HepG2 (cell line): ENCODE measurements around the gene SGTB.

Source experiments
- ATF7 ChIP-seq, 2 experiments: fragments of 450-650 bp in 1 of 2; sonication (generic) in 1 of 2; formaldehyde crosslinking in 1 of 2; IDR thresholded peaks; 2 replicates each; pipeline versions ENCODE4 v1.4.0 to v1.6.1; 2016 to 2020; ENCODE audit warnings: antibody characterized with exemption in 1 of 2, mild to moderate bottlenecking in 1 of 2, missing genetic modification reagents in 1 of 2
- EP300 ChIP-seq, 3 experiments: sonication (generic) in 1 of 3; formaldehyde crosslinking in 1 of 3; IDR thresholded peaks; 2 replicates each; pipeline versions ENCODE4 v1.5.1 to v1.6.1; 2011 to 2020; ENCODE audit warnings: low read depth in 2 of 3, low read length in 2 of 3, borderline replicate concordance in 1 of 3, improper control_type of control experiment in 1 of 3, mild to moderate bottlenecking in 1 of 3, missing genetic modification reagents in 1 of 3, moderate library complexity in 1 of 3
- KDM1A ChIP-seq: IDR thresholded peaks from 2 replicates; pipeline ENCODE4 v1.6.1; 2016; ENCODE audit warnings: missing compliant biosample characterization
- NBN ChIP-seq: fragments of 450-650 bp; conservative IDR thresholded peaks from 2 replicates; pipeline ENCODE4 v1.6.1; 2017
- NR2F1 ChIP-seq, 2 experiments: fragments of 450-650 bp in 1 of 2; formaldehyde crosslinking in 1 of 2; IDR thresholded peaks; 2 replicates each; pipeline versions ENCODE4 v1.5.0 to v1.6.1; 2016 to 2020; ENCODE audit warnings: mild to moderate bottlenecking in 1 of 2, missing compliant biosample characterization in 1 of 2, missing genetic modification reagents in 1 of 2, moderate library complexity in 1 of 2
- POLR2A ChIP-seq, 2 experiments: IDR thresholded peaks; 2 replicates each; pipeline ENCODE4 v1.6.1; 2011; ENCODE audit warnings: low read depth in 2 of 2, low read length in 2 of 2, mild to moderate bottlenecking in 1 of 2, moderate library complexity in 1 of 2; ENCODE audit not compliant: insufficient read depth in 1 of 2
- ZNF841 ChIP-seq: sonication (generic); formaldehyde crosslinking; IDR thresholded peaks from 2 replicates; pipeline ENCODE4 v1.8.1; 2023; ENCODE audit warnings: missing genetic modification reagents, borderline replicate concordance
- TF ChIP-seq, protein P1 (sequence below): sonication (generic); formaldehyde crosslinking; IDR thresholded peaks from 2 replicates; pipeline ENCODE4 v1.4.0; 2020; ENCODE audit warnings: mild to moderate bottlenecking, missing genetic modification reagents, borderline replicate concordance
- TF ChIP-seq, protein P2 (sequence below), 2 experiments: IDR thresholded peaks; 2 replicates each; pipeline ENCODE4 v1.6.1; 2011 to 2012; ENCODE audit warnings: low read length in 2 of 2, borderline replicate concordance in 1 of 2, low read depth in 1 of 2, mild to moderate bottlenecking in 1 of 2, moderate library complexity in 1 of 2

DNA sequence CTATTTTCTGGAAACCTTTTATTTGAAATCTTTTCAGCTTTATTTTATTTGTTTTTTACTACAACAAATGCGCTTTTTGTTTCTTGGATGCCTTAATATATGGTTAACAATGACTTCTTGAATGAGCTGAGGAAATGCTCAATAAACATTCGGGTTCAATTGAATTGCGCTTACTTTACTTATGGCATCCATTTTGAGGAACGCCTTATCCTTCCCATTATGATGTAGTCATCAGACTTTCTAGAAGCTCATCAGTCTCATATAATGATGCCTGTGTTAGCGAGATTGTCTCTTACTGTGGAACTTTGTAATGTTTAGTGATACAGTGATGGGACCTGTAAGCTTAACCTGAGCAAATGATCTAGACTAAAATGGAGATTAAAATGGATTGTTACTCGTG lies 96.2 kb downstream of the SGTB start:
- TF ChIP-seq ZNF841 (CRISPR knock-in tag), result no peak
- TF ChIP-seq, protein P1, sequence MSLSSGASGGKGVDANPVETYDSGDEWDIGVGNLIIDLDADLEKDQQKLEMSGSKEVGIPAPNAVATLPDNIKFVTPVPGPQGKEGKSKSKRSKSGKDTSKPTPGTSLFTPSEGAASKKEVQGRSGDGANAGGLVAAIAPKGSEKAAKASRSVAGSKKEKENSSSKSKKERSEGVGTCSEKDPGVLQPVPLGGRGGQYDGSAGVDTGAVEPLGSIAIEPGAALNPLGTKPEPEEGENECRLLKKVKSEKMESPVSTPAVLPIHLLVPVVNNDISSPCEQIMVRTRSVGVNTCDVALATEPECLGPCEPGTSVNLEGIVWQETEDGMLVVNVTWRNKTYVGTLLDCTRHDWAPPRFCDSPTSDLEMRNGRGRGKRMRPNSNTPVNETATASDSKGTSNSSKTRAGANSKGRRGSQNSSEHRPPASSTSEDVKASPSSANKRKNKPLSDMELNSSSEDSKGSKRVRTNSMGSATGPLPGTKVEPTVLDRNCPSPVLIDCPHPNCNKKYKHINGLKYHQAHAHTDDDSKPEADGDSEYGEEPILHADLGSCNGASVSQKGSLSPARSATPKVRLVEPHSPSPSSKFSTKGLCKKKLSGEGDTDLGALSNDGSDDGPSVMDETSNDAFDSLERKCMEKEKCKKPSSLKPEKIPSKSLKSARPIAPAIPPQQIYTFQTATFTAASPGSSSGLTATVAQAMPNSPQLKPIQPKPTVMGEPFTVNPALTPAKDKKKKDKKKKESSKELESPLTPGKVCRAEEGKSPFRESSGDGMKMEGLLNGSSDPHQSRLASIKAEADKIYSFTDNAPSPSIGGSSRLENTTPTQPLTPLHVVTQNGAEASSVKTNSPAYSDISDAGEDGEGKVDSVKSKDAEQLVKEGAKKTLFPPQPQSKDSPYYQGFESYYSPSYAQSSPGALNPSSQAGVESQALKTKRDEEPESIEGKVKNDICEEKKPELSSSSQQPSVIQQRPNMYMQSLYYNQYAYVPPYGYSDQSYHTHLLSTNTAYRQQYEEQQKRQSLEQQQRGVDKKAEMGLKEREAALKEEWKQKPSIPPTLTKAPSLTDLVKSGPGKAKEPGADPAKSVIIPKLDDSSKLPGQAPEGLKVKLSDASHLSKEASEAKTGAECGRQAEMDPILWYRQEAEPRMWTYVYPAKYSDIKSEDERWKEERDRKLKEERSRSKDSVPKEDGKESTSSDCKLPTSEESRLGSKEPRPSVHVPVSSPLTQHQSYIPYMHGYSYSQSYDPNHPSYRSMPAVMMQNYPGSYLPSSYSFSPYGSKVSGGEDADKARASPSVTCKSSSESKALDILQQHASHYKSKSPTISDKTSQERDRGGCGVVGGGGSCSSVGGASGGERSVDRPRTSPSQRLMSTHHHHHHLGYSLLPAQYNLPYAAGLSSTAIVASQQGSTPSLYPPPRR (CRISPR knock-in tag), result no peak
- TF ChIP-seq KDM1A (CRISPR knock-in tag), result no peak
- no peak for TF ChIP-seq POLR2A (IDR thresholded peaks at IDR 0.05; ENCODE audit: insufficient read depth in 1 of 2, low read depth in 2 of 2, low read length in 2 of 2)
- no peak for TF ChIP-seq NR2F1 (CRISPR knock-in tag; IDR thresholded peaks at IDR 0.05)
- no peak for TF ChIP-seq EP300 (IDR thresholded peaks at IDR 0.05; ENCODE audit: low read depth in 2 of 2, low read length in 2 of 2)
- no peak for TF ChIP-seq EP300 (CRISPR knock-in tag; IDR thresholded peaks at IDR 0.05; ENCODE audit: borderline replicate concordance)
- no peak for TF ChIP-seq ATF7 (IDR thresholded peaks at IDR 0.05)
- no peak for TF ChIP-seq ATF7 (CRISPR knock-in tag; IDR thresholded peaks at IDR 0.05)
- TF ChIP-seq, protein P2, sequence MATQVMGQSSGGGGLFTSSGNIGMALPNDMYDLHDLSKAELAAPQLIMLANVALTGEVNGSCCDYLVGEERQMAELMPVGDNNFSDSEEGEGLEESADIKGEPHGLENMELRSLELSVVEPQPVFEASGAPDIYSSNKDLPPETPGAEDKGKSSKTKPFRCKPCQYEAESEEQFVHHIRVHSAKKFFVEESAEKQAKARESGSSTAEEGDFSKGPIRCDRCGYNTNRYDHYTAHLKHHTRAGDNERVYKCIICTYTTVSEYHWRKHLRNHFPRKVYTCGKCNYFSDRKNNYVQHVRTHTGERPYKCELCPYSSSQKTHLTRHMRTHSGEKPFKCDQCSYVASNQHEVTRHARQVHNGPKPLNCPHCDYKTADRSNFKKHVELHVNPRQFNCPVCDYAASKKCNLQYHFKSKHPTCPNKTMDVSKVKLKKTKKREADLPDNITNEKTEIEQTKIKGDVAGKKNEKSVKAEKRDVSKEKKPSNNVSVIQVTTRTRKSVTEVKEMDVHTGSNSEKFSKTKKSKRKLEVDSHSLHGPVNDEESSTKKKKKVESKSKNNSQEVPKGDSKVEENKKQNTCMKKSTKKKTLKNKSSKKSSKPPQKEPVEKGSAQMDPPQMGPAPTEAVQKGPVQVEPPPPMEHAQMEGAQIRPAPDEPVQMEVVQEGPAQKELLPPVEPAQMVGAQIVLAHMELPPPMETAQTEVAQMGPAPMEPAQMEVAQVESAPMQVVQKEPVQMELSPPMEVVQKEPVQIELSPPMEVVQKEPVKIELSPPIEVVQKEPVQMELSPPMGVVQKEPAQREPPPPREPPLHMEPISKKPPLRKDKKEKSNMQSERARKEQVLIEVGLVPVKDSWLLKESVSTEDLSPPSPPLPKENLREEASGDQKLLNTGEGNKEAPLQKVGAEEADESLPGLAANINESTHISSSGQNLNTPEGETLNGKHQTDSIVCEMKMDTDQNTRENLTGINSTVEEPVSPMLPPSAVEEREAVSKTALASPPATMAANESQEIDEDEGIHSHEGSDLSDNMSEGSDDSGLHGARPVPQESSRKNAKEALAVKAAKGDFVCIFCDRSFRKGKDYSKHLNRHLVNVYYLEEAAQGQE (IDR thresholded peaks at IDR 0.05; ENCODE audit: borderline replicate concordance in 1 of 2, low read depth in 1 of 2, low read length in 2 of 2), result no peak
- TF ChIP-seq NBN, result no peak
